HuH-7 (cell line): ENCODE measurements around the gene SLC48A1.

Source experiments
- DNase-seq: peaks from one replicate; pipeline ENCODE4 v3.0.0; 2011; ENCODE audit warnings: low spot score

The SLC48A1 gene

DNA sequence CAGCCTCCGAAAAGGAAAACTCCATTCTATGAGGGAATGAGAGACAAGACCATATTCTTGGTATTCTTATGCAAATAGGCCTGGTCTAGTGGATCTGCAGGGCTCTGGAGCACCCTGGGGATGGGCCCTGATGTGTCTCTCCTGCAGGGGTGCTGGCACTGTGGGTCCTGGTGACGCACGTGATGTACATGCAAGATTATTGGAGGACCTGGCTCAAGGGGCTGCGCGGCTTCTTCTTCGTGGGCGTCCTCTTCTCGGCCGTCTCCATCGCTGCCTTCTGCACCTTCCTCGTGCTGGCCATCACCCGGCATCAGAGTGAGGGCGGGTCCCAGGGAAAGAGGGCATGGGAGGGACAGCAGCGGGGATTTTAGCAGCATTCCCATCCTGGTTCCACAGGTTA, 5.8 kb downstream of the SLC48A1 start:
- DNase-seq: no peak

DNA sequence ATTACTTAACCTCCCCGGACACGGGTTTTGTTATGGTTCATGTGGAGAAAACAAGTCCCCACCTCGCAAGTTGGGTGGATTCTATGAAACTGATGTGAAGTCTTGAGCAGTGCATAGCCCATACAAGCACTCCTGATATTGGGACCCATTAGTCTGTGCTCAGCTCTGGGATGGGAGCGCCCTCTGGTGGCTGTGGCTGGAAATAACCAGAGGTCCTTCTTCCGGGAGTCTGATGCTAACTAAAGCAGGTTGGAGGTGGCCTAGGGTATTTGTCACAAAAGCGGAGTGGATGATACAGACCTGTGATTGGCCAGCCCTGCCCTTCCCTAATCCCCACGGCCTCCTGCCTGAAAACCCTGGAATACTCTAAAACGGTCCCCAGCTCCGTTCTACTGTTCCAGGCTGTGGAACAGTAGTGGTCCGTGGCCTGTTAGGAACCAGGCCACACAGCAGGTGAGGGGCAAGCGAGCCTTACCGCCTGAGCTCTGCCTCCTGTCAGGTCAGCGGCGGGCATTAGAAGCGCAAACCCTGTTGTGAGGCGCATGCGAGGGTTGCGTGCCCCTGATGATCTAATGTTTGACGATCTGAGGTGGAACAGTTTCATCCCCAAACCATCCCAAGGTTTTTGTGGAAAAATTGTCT, 6.4 kb downstream of the SLC48A1 start:
- DNase-seq: peak; percentile 93

DNA sequence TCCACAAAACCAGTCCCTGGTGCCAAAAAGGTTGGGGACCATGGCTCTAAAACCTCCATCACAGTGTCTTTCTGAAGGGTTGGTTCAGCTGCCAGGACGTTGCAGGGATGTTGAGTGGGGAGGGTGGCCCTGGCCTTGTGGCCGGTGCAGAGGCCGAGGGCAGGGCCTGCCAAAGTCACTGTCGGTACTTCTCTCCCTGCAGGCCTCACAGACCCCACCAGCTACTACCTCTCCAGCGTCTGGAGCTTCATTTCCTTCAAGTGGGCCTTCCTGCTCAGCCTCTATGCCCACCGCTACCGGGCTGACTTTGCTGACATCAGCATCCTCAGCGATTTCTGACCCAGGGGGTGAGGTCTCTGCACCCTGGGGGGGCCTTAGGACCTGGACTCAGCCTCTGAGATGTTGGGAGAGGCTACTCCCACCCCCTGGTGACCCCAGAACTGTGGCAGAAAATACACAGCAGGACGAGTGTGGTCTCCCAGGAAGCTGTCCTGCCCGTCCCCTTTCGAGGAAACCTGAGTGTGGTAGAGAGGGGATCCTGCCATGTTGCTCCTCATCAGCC, 7.0 kb downstream of the SLC48A1 start:
- no peak for DNase-seq

DNA sequence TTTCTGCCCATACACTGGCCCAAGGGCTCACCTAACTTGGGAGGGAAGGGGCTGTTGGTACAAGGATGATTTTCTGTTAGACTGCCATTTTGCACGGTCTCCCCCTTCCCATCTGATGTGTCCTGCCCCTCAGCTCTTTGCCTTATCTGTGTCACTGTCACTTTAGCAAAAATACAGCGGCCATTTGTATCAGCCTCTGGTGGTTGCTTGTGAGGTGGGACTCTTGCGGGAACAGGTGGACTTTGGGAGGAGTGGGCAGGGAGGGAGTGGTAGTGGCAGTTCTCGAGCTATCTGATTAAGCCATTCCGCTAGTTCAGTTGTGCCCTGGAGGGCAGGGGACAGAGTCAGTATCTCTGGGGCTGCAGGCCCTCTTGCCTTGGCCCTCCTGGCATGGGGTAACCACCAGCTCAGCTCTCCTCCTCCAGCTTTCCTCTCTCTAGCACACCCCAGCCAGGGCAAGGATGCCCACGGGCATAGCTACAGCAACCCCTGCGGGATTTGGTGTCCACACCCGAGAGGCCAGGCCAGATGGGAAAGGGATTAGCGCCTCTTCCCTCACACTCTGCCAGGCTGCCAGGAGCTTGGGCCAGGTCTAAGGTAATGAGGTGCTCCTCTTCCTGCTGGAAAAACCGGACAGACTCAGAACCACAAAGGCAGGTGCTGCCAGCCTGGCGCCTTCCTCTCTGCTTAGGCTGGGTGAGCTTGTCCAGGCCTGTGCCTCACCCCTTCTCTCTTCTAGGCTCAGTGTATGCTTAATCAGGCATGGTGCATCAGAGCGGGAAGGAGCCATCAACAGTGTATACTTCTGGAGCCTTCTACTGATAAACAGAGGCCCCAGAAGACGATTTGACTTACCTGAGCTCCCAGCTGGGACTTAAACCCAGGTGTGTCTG, 8.7 kb downstream of the SLC48A1 start:
- no peak for DNase-seq

DNA sequence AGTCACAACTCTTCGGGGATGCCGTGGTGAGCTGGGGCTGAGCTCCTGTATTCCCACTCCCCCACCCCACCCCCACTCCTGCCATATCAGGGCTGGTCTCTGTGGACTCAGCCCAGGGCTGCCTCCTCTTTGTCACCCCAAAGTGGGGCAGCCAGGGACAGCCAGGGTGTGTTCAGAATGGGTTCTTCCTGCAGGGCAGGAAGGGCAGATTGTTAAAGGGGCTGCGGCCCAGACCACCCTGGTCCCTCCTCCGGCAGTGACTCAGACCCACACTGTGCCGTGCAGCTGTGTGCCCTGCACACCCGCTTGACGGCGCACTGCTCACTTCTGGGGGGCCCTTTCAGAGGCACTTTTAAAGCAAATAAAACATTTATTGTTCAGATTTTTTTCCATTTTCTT, 9.3 kb downstream of the SLC48A1 start:
- no peak for DNase-seq

DNA sequence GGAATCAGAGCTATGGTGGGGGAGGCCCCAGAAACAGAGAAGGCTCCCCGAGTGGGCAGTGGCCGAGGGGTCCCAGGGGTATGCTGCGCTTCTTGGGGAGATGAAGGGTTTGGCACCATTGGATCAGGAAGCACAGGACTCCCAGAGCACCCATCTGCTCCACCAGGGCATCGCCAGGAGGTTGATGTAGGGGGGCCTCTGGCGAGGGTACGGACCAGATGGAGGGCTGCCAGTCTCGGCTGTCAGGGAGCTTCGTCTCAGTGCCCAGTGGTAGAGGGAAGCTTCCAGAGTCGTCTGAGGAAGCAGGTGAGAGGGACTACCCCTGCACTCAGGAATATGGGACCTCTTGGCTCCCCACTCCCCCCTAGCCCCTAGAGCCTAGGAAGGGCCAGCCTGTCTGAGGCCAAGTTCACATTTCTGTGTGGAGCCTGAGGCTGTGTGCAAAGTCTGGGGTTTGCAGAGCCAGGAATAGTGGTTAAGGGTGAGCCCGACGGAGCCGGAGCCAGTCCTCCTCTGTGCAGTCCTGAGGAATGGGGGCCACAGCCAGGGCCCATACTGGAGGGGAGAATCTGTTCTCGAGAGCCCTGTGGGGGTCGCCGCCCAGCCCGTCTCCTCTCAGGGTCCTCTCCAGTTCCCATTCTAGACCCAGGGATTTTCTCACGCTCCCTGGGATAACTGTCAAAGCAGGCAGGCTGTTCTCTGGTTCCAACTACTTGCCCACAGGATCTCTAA, 10.2 kb downstream of the SLC48A1 start:
- DNase-seq: no peak

DNA sequence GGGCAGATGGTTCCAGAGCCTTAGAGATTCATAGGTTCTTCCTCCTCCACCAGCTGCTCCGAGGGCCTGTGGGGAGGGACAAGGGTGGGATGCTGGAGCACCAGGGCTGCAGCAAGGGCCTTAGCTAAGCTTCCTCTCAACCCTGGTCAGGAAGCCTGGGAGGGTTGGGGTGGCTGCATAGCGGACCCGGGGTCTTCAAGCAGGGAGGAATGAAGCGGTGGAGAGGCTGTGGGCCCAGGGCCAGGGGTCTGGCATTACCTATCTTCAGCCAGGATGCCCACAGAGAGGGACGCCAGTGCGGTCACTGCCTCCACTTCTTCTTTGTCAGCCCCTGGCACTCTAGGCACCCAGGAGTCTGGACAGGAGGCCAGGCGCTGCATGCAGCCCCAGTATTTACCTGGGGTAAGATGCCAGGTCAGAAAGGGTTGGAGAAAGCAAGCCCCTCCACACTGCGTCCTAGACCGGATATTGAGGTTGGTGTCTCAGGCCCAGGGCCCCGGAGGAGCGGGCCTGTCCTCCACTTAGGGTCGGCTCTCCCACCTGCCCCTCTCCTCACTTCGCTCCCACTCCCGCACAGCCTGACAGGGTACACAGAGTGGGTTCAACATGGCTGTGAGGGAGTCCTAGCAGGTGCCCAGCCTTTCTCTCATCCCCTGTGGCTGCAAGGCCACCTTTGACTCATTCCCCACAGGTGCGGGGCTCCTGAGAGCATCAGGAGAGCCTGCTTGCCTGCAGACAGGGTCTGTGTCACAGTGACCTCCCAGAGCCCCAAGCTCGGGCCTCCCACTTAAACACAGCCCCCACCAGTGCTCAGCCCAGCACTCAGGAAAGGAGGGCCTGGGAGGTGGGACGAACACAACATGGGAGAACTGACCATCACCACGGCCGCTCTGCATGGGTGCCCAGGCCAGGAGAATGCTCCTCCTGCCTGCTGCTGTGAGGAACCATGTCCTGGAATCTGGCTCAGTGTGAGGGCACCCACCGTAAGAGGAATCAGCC, 11.1 kb downstream of the SLC48A1 start:
- no peak for DNase-seq

DNA sequence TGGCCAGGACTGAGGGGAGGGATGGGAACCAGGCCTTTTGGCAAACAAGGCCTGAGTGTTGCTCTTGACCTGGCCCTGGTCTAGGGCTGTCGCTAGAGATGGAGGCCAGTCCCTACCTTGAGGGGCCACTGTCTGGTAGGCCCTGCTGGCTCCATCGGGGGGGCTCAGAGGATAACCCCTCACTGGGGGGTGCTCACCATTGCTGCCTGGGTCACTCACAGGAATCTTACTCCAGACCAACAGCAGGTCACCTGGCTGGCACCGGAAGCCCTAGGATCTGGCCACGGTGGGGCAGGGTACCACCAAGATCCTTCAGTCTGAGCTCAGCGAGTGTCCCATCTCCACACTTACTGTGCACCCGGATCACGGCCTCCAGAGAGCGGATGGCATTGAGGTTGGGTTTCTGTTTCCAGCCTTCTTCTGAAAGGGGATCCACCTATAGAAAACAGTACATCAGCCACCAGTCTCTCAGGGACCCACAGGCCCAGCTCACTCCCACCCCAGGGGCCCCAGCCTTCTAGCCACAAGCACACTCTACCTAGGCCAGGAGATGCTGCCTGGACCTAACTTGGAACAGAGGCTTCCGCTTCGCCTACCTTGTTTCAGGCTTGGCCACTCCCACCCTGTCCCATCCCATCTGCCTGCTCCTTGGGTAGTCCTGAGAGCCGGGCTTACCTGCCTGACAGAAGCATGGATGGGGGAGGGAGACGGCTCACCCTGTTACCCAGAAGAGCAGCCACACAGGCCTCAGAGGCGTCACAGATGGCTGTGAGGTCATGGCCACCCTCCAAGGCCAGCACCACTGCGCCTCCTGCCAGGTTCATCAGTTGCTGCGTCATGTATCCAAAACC, 12.2 kb downstream of the SLC48A1 start:
- DNase-seq: no peak

DNA sequence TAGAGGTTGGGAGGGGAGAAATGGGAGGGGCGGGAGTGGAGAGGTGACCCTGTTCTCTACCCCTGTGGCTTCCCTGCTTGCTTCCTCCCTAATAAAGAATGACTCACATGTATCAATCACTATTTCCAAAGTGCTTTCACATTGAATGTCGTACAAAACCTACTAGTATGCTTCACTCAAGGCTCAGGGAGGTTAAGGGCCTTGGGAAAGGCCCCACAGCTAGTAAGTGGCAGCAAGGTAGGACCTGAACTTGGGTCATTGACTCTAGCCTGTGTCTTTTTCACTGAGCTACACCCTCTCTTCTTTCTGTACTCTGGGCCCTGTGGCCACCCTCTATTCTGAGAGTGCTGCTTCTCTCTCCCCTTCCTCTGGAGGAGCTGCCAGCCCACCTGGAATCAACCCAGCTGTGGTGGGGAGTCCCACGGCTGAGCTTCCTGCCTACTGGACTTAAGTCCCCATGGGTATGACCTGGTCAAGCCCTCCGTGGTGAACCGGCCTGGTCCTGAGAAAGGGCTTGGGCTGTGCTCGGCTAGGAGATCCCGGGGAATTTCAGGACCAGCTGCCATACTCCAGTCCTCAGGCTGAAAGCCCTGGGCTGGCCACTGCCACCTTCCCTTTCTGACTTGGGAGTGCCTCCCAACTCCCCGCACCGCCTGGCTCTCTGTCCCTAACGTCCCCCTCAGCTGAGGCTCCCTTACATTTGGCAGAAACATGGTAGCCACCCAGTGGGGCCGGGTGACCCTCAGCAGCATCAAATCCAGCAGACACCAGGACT, 13.0 kb downstream of the SLC48A1 start:
- no peak for DNase-seq

DNA sequence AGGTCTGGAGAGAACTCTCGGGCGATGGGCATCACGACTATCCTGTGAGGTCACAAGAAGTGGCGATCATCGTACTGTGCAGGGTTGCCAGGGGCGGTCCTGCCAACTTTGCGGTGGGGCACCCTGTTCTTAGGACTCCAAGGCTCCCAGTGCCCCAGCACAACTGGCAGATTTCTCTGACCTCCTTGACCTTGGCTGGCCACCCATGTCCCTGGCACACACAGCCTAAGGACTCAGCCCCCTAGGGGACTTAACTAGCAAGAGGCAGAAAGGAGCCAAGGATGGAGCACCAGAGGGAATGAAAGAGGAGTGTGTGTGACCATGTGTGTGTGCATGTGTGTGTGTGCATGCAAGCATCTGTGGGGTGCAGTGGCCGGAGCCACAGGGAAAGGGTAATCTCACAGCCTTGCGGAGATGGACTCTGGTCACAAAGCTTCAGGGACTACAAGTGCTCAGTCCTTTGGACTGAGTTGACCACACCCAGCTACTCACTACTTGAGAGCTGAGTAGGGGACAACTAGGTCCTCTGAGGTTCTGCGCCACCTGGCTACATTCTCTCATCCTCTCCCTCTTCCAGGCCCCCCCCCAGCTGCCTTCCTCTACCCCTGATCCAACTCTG, 13.7 kb downstream of the SLC48A1 start:
- no peak for DNase-seq

DNA sequence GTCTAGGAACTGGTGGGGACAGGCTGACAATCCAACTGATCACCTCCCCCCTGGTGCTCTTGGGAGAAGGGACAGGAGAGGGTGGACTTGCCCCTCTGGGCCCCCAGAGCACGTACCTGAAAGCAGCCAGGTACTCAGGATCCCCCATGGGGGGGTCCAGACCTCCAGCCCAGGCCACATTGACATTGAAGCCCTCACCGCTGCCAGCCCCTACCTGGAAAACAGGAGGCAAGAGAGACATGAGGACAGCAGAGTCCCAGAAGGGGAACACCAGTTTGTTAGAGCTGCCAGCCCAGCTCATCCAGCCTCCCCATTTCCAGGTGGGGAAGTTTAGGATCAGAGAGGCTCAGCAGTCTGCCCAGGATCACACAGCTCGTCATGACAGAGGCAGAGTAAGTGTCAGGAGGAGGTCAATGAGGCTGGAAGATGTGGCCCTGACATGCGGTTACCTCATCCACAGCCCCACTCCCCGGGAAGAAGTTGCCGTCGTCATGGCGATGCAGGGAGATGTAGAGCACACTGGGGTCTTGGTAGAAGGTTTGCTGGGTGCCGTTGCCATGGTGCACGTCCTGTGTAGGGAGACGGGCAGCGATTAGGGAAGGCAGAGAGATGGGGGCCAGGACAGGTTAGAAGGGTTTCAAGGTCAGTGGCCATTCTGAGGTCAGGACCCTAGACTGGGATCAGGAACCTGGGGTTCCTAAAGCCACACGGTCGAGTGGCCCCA, 14.7 kb downstream of the SLC48A1 start:
- no peak for DNase-seq

DNA sequence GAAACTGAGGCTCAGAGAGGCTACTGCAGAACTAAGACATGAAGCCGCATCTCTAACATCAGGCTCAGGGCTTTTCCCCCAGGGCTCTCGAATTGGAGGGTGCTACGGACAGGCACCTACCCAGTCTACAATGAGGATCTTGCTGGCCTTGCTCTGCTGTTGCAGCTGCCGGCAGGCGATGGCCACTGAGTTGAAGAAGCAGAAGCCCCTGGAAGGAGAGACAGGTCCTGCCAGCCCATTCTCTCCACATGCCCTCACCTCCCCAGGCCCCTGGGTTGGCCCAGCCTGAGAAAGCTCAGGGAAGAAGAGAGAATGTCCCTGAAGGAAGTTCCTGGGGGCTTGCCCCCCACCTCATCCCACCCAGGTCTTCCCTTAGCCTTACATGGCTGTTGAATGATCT, 16.1 kb downstream of the SLC48A1 start:
- DNase-seq: no peak

DNA sequence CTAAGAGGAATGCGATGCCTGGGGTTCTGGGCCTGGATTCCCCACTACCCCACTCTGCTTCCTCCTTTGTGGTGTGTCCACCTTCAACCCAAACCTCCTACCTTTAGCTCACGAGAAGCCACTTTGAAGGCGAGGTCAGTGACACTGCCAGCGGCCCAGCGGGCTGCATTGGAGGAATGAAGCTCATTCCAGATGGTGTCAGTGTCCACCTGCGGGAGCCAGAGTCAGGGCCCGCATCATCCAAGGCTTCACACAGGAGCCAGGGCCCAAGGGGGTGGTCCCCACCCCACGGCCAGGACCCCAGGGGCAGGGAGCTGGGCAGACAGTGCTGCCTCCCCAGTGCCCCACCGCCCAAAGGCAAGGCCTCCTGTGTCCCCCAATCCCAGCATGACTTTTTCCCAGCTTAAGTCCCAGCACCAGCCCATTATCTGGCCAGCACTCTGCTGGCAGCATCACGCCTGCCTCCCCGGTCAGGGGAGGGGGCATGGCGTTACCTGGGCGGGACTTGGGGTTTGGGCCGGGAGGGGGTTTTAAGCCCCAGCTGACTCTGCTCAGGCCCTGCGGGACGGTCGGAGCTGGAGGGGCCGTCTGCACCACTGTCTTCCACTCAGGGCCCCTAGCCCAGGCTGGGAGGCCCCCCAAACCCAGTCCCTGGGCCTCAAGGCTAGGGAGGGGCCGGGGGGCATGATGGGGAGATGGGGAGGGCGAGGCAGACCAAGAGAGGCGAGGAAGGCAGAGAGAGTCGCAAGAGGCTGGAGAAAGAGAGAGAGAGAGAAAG, 16.9 kb downstream of the SLC48A1 start:
- no peak for DNase-seq

DNA sequence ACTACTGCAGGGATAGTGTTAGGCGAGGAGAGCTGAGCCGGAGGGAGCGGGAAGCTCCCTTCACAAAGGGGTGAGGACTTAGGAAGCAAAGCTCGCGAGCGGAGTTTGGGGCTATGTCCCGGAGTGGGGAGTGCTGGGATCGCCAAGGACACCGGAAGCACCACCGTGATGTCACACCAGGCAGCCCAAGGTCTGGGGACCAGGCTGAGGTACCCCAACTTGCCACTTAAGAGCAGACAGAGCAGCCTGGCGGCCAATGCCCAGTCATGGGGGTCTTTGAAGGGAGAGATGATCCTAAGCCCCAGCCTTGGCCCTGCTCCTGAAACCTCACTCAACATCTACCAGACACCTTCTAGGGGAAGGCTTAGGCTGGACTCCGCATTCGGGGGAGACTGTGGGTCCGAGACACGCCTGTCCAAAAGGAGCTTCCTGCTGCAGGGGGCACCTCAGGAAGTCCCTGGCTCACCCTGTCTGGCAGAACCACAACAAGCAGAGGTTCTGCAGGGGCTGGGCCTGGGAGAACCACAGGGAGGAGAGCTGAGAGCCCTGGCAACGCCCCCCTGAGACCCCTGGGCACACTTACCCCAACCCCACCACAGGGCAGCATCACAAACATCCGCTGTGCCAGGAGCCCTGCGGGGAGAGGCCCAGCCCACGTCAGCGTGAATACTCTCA, 17.8 kb downstream of the SLC48A1 start:
- no peak for DNase-seq

DNA sequence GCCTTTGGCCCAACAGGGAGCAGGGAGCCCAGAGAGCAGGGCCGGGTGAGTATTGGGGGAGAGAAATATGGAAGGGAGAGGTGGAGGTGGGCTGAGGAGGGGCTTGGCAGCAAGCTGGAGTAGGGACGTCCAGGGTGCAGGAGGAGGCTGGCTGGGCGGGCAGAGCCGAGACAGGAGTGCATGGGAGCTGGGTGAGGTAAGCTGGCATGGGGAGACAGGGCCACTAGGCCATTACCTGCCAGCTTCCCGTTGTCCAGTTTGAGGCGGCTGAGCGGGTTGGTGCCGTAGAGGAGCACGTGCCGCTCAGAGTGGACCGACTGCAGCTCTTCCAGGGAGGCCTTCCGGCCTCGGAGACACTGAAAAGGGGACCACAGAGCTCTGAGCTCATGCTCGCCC, 18.3 kb downstream of the SLC48A1 start:
- no peak for DNase-seq

DNA sequence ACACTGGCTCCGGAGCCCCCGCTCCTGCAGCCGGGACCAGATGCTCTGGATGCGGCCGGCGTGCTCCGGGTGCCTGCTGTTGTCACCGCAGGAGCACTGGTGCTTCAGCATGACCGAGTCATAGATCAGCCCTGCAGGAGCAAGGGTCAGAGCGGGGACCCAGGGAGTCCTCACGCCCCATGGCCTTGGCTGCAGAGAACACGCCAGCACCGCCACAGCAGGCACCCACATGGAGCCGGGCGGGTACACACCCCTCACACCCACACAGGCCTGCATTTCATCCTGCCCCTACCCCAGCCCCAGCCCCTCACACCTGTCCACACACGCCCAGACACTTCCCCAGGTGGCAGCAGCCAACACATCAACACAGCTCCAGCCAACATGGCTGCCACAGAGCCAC, 18.8 kb downstream of the SLC48A1 start:
- no peak for DNase-seq

DNA sequence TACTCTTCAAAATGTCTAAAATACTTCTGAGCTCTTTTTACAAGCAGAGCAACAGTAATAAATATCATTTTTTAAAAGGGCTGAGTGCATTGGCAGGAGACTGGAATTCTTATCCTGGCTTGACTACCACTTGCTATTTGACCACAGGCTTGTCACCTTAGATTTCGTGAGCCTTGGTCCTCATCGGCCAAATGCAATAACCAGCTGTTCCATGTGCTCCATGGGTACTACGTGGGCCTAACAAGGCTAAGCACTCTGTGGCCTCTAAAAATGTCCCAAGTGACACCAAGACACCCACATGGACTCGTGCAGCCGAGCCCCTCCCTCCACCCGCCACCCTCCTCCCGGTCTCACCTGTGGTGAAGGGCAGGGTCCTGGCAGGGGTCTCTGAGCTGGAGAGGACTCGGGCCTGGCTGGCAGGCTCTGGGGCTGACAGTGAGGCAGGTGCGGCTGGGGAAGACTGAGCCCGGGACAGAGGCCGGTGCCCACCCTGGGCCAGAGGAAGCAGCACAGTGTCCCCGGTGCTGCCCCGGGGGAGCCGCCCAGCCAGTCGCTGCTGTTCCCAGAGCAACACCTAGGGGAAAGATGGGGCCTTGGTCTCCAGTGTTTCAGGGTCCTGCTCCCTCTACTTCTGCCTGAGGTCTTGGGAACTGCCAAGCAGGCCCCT, 20.1 kb downstream of the SLC48A1 start:
- DNase-seq: no peak
